ENCODE data around the gene SHOX.

The SHOX gene

DNA sequence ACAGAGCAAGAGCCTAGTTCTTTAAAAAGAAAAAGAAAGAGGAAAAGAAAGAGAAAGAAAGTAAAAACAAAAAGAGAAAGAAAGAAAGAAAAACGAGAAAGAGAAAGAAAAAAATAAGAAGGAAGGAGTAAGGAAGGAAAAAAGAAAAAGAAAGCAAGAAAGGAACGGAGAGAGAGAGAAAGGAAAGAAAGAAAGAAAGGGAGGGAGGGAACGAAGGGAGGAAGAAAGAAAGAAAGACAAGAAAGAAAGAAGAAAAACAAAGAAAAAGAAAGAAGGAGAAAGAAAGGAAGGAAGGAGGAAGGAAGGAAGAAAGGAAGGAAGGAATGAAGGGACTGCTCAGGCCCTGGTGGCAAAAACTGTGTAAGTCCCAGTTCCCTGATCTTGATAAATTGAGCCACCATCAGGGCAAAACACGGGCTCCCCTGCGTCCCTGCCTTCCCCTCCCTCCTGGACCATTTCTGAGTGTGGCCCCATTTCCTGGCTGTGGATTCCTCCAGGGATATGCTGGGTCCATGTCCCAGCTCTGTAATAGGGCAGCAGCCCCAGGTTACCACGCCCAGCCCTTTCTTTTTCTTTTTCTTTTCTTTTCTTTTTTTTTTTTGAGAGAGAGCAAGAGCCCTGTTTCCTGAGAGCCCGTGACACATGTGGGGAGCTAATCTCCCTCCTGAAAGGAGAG, 44.8 kb downstream of the SHOX start:
- no peaks in the 10 kb centered on the region for H3K36me3 ChIP-seq (ENCODE audit: insufficient read depth, low read length)
- H3K9ac ChIP-seq (ENCODE audit: low read depth, low read length): no peak overlapping the region

DNA sequence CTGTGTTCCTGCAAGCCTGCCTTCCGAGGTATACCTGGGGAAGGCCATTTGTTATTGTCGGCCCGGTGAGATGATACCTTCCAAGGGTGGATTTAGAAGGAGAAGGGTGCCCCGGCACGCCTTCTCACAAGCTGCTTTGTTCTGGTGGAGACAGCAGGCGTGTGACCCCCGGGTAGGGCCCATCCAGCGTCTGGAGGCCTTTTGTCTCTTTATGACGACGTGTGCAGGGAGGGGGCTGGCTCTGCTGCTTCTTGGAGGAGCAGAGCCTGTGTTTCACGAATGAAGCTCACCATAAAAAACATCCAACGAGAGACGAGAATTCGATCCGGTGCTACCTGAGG, 45.3 kb downstream of the SHOX start:
- no peak overlapping the region for H3K9ac ChIP-seq (ENCODE audit: low read depth, low read length)
- H3K27ac ChIP-seq (ENCODE audit: low read length): no peak overlapping the region
- no peaks in the 10 kb centered on the region for H3K4me1 ChIP-seq (ENCODE audit: insufficient read depth, low read length)
- H3K79me2 ChIP-seq (ENCODE audit: insufficient read depth, low read length): no peaks in the 10 kb centered on the region
- H3K36me3 ChIP-seq (ENCODE audit: insufficient read depth, low read length): no peaks in the 10 kb centered on the region
- no peak overlapping the region for H3K4me2 ChIP-seq (ENCODE audit: insufficient read depth, low read length)
- no peak overlapping the region for H3K4me3 ChIP-seq (ENCODE audit: low read depth in 1 of 2, low read length in 2 of 2)
- H3K9me3 ChIP-seq (ENCODE audit: insufficient read depth, low read length, severe bottlenecking): no peaks in the 10 kb centered on the region
- TF ChIP-seq EZH2 (IDR thresholded peaks at IDR 0.05; ENCODE audit: borderline replicate concordance, low read depth, low read length, severe bottlenecking): no peak
- TF ChIP-seq, protein P1, sequence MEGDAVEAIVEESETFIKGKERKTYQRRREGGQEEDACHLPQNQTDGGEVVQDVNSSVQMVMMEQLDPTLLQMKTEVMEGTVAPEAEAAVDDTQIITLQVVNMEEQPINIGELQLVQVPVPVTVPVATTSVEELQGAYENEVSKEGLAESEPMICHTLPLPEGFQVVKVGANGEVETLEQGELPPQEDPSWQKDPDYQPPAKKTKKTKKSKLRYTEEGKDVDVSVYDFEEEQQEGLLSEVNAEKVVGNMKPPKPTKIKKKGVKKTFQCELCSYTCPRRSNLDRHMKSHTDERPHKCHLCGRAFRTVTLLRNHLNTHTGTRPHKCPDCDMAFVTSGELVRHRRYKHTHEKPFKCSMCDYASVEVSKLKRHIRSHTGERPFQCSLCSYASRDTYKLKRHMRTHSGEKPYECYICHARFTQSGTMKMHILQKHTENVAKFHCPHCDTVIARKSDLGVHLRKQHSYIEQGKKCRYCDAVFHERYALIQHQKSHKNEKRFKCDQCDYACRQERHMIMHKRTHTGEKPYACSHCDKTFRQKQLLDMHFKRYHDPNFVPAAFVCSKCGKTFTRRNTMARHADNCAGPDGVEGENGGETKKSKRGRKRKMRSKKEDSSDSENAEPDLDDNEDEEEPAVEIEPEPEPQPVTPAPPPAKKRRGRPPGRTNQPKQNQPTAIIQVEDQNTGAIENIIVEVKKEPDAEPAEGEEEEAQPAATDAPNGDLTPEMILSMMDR (IDR thresholded peaks at IDR 0.05; ENCODE audit: borderline replicate concordance, extremely low read depth, low read length, poor library complexity, severe bottlenecking): no peak
- ATAC-seq (ENCODE audit: insufficient read depth, low read depth) (no peak), DNase-seq (no peak)
- H3K27me3 ChIP-seq (ENCODE audit: insufficient read depth, low read length, poor library complexity): no peaks in the 10 kb centered on the region
- H2AFZ ChIP-seq (ENCODE audit: low read depth, low read length): no peak overlapping the region
- H4K20me1 ChIP-seq (ENCODE audit: insufficient read depth, low read length): no peaks in the 10 kb centered on the region

More for the DNA sequence above, 44.8 kb downstream of the SHOX start:
- Histone ChIP-seq H4K20me1 (ENCODE audit: insufficient read depth, low read length) (no peaks in the 10 kb centered on the region), H3K4me3 (ENCODE audit: low read depth in 1 of 2, low read length in 2 of 2) (no peak overlapping the region), H3K4me2 (ENCODE audit: insufficient read depth, low read length) (no peak overlapping the region), H3K27ac (ENCODE audit: low read length) (no peak overlapping the region), H3K27me3 (ENCODE audit: insufficient read depth, low read length, poor library complexity) (no peaks in the 10 kb centered on the region), H3K9me3 (ENCODE audit: insufficient read depth, low read length, severe bottlenecking) (no peaks in the 10 kb centered on the region), H3K79me2 (ENCODE audit: insufficient read depth, low read length) (no peaks in the 10 kb centered on the region), H2AFZ (ENCODE audit: low read depth, low read length) (no peak overlapping the region), H3K4me1 (ENCODE audit: insufficient read depth, low read length) (no peaks in the 10 kb centered on the region)
- no peak for TF ChIP-seq EZH2 (IDR thresholded peaks at IDR 0.05; ENCODE audit: borderline replicate concordance, low read depth, low read length, severe bottlenecking)
- TF ChIP-seq, protein P1 (IDR thresholded peaks at IDR 0.05; ENCODE audit: borderline replicate concordance, extremely low read depth, low read length, poor library complexity, severe bottlenecking): no peak
- ATAC-seq (ENCODE audit: insufficient read depth, low read depth): no peak
- DNase-seq: no peak

DNA sequence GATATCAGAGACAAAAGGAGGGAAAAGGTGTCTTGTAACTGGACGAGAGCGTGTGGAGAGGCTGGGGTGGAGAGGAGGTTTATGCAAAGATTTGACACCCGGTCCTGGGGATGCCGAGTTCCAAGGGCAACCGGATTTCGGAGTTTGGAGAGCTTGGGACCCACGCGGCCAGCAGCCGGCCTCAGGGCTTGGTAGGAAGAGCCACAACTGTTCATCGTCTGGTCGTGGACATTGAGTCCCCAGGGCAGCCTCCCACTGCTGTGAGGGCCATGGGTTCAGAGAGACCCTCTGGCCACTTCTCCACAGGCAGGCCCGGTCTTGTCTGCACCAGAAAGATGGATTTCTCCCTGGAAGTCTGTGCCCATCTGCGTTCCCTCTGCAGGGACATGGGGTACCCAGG, 46.8 kb downstream of the SHOX start:
- Histone ChIP-seq H4K20me1 (ENCODE audit: insufficient read depth, low read length) (no peaks in the 10 kb centered on the region), H3K4me1 (ENCODE audit: insufficient read depth, low read length) (no peaks in the 10 kb centered on the region), H3K9me3 (ENCODE audit: insufficient read depth, low read length, severe bottlenecking) (no peaks in the 10 kb centered on the region), H3K9ac (ENCODE audit: low read depth, low read length) (no peak overlapping the region), H3K4me2 (ENCODE audit: insufficient read depth, low read length) (no peak overlapping the region), H3K4me3 (ENCODE audit: low read depth in 1 of 2, low read length in 2 of 2) (no peak overlapping the region), H3K36me3 (ENCODE audit: insufficient read depth, low read length) (no peaks in the 10 kb centered on the region), H2AFZ (ENCODE audit: low read depth, low read length) (no peak overlapping the region), H3K27ac (ENCODE audit: low read length) (no peak overlapping the region), H3K79me2 (ENCODE audit: insufficient read depth, low read length) (no peaks in the 10 kb centered on the region), H3K27me3 (ENCODE audit: insufficient read depth, low read length, poor library complexity) (no peaks in the 10 kb centered on the region)
- TF ChIP-seq EZH2 (IDR thresholded peaks at IDR 0.05; ENCODE audit: borderline replicate concordance, low read depth, low read length, severe bottlenecking): no peak
- TF ChIP-seq, protein P1 (IDR thresholded peaks at IDR 0.05; ENCODE audit: borderline replicate concordance, extremely low read depth, low read length, poor library complexity, severe bottlenecking): no peak
- ATAC-seq (ENCODE audit: insufficient read depth, low read depth) (no peak), DNase-seq (no peak)
